Measurements from ENCODE around the gene LMO2. TPM values are rescaled to one million over a fixed set of nuclear protein-coding genes. Genes with fewer than 3 reads are reported as not detected.

Gene LMO2
- total and polyA plus RNA-seq, 2 of the 13 experiments (the other 11 are each of a cell fraction or from before 2014, with no cell fraction given) = not detected

- TF ChIP-seq, protein P1, sequence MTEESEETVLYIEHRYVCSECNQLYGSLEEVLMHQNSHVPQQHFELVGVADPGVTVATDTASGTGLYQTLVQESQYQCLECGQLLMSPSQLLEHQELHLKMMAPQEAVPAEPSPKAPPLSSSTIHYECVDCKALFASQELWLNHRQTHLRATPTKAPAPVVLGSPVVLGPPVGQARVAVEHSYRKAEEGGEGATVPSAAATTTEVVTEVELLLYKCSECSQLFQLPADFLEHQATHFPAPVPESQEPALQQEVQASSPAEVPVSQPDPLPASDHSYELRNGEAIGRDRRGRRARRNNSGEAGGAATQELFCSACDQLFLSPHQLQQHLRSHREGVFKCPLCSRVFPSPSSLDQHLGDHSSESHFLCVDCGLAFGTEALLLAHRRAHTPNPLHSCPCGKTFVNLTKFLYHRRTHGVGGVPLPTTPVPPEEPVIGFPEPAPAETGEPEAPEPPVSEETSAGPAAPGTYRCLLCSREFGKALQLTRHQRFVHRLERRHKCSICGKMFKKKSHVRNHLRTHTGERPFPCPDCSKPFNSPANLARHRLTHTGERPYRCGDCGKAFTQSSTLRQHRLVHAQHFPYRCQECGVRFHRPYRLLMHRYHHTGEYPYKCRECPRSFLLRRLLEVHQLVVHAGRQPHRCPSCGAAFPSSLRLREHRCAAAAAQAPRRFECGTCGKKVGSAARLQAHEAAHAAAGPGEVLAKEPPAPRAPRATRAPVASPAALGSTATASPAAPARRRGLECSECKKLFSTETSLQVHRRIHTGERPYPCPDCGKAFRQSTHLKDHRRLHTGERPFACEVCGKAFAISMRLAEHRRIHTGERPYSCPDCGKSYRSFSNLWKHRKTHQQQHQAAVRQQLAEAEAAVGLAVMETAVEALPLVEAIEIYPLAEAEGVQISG (CRISPR knock-in tag; IDR thresholded peaks at IDR 0.05) = no peak
- TF ChIP-seq, protein P2, sequence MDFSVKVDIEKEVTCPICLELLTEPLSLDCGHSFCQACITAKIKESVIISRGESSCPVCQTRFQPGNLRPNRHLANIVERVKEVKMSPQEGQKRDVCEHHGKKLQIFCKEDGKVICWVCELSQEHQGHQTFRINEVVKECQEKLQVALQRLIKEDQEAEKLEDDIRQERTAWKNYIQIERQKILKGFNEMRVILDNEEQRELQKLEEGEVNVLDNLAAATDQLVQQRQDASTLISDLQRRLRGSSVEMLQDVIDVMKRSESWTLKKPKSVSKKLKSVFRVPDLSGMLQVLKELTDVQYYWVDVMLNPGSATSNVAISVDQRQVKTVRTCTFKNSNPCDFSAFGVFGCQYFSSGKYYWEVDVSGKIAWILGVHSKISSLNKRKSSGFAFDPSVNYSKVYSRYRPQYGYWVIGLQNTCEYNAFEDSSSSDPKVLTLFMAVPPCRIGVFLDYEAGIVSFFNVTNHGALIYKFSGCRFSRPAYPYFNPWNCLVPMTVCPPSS (IDR thresholded peaks at IDR 0.05) = no peak
- TF ChIP-seq, protein P3, sequence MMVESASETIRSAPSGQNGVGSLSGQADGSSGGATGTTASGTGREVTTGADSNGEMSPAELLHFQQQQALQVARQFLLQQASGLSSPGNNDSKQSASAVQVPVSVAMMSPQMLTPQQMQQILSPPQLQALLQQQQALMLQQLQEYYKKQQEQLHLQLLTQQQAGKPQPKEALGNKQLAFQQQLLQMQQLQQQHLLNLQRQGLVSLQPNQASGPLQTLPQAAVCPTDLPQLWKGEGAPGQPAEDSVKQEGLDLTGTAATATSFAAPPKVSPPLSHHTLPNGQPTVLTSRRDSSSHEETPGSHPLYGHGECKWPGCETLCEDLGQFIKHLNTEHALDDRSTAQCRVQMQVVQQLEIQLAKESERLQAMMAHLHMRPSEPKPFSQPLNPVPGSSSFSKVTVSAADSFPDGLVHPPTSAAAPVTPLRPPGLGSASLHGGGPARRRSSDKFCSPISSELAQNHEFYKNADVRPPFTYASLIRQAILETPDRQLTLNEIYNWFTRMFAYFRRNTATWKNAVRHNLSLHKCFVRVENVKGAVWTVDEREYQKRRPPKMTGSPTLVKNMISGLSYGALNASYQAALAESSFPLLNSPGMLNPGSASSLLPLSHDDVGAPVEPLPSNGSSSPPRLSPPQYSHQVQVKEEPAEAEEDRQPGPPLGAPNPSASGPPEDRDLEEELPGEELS (CRISPR knock-in tag; IDR thresholded peaks at IDR 0.05) = no peak
- TF ChIP-seq ZNF124 (CRISPR knock-in tag; IDR thresholded peaks at IDR 0.05) (no peak), ZNF629 (CRISPR knock-in tag; conservative IDR thresholded peaks at IDR 0.05) (no peak), ATM (IDR thresholded peaks at IDR 0.05; ENCODE audit: borderline replicate concordance) (no peak), ZNF260 (CRISPR knock-in tag; IDR thresholded peaks at IDR 0.05; ENCODE audit: borderline replicate concordance, low read depth) (no peak), ARNT (IDR thresholded peaks at IDR 0.05) (no peak), PHF20 (CRISPR knock-in tag; IDR thresholded peaks at IDR 0.05) (no peak)
These were observed 7.1 kb upstream of the LMO2 start (continued) for GRCh38 chr11:33898957-33899356.
